Skeletal muscle tissue (tissue), 4 donors: ENCODE results near the gene GATA2. TPM values are rescaled to one million over a fixed set of nuclear protein-coding genes. Genes with fewer than 3 reads are reported as not detected.

Experiments
- H3K27ac ChIP-seq: one replicate; pipeline ENCODE4 v1.7.0; 2013; ENCODE audit warnings: mild to moderate bottlenecking, low read depth, low read length, inconsistent platforms
- H3K27me3 ChIP-seq, 3 donors: one replicate each; pipeline ENCODE4 v1.7.0; 2013; ENCODE audit warnings: low read length in 3 of 3; ENCODE audit not compliant: control insufficient read depth in 3 of 3, insufficient read depth in 3 of 3
- H3K36me3 ChIP-seq, 3 donors: one replicate each; pipeline ENCODE4 v1.7.0; 2013; ENCODE audit warnings: low read length in 3 of 3; ENCODE audit not compliant: control insufficient read depth in 3 of 3, insufficient read depth in 3 of 3
- H3K4me1 ChIP-seq, 3 donors: one replicate each; pipeline ENCODE4 v1.7.0; 2013; ENCODE audit warnings: low read length in 3 of 3, mild to moderate bottlenecking in 3 of 3; ENCODE audit not compliant: control insufficient read depth in 3 of 3, insufficient read depth in 3 of 3
- H3K4me3 ChIP-seq, 3 donors: one replicate each; pipeline ENCODE4 v1.7.0; 2013; ENCODE audit warnings: low read length in 3 of 3
- H3K9ac ChIP-seq, 3 donors: one replicate each; pipeline ENCODE4 v1.7.0; 2013; ENCODE audit warnings: low read length in 3 of 3, mild to moderate bottlenecking in 3 of 3, moderate library complexity in 2 of 3, low read depth in 1 of 3
- H3K9me3 ChIP-seq, 3 donors: one replicate each; pipeline ENCODE4 v1.7.0; 2013; ENCODE audit warnings: low read length in 3 of 3; ENCODE audit not compliant: control insufficient read depth in 3 of 3
- total RNA-seq: library from RNA; depleted of rRNA; stranded (reverse); fragments of >200 nt; gene quantifications from one replicate; pipeline ENCODE4 v1.2.3, GENCODE V29; 2014
- donor health status: Osteomylitis.

GATA2 gene
- total RNA-seq, 1 donor from 2014 or later = 0.52 TPM

GRCh38 chr3:128452678-128453275, 40.2 kb downstream of the GATA2 start:
- Histone ChIP-seq H3K4me3 (no peak overlapping the region), H3K27me3 (peaks cover 6 to 42% (median 33%) of the 10 kb centered on the region in 3 donors), H3K27ac (no peak overlapping the region), H3K4me1 (no peaks in the 10 kb centered on the region), H3K36me3 (no peaks in the 10 kb centered on the region), H3K9ac (no peak overlapping the region), H3K9me3 (no peaks in the 10 kb centered on the region)

GRCh38 chr3:128452120-128452519, 40.9 kb downstream of the GATA2 start:
- peaks cover 6 to 40% (median 33%) of the 10 kb centered on the region in 3 donors for H3K27me3 ChIP-seq
- no peak overlapping the region for H3K4me3 ChIP-seq
- no peaks in the 10 kb centered on the region for H3K9me3 ChIP-seq
- no peaks in the 10 kb centered on the region for H3K36me3 ChIP-seq
- no peaks in the 10 kb centered on the region for H3K4me1 ChIP-seq
- no peak overlapping the region for H3K27ac ChIP-seq
- no peak overlapping the region for H3K9ac ChIP-seq

- H3K9ac ChIP-seq = no peak overlapping the region
- peaks cover 6 to 17% (median 9%) of the 10 kb centered on the region in 3 donors for H3K27me3 ChIP-seq
- no peaks in the 10 kb centered on the region for H3K9me3 ChIP-seq
- H3K27ac ChIP-seq = no peak overlapping the region
- H3K4me3 ChIP-seq = no peak overlapping the region
- H3K4me1 ChIP-seq = no peaks in the 10 kb centered on the region
- no peaks in the 10 kb centered on the region for H3K36me3 ChIP-seq
Measured at GRCh38 chr3:128449111-128449638, 43.8 kb downstream of the GATA2 start.

GRCh38 chr3:128448491-128448890, 44.5 kb downstream of the GATA2 start:
- Histone ChIP-seq H3K36me3 (no peaks in the 10 kb centered on the region), H3K27me3 (peaks cover 6 to 14% (median 13%) of the 10 kb centered on the region in 3 donors), H3K9me3 (no peaks in the 10 kb centered on the region), H3K9ac (no peak overlapping the region), H3K4me3 (no peak overlapping the region), H3K27ac (no peak overlapping the region), H3K4me1 (no peaks in the 10 kb centered on the region)

- Histone ChIP-seq H3K9ac (no peak overlapping the region), H3K9me3 (no peaks in the 10 kb centered on the region), H3K27me3 (peaks cover 6 to 14% (median 10%) of the 10 kb centered on the region in 3 donors), H3K36me3 (no peaks in the 10 kb centered on the region), H3K4me1 (no peaks in the 10 kb centered on the region), H3K4me3 (no peak overlapping the region), H3K27ac (no peak overlapping the region)
Measured at GRCh38 chr3:128447561-128448013, 45.4 kb downstream of the GATA2 start.

- Histone ChIP-seq H3K9ac (no peak overlapping the region), H3K4me3 (no peak overlapping the region), H3K36me3 (no peaks in the 10 kb centered on the region), H3K27me3 (peaks cover 6 to 10% (median 10%) of the 10 kb centered on the region in 3 donors), H3K27ac (no peak overlapping the region), H3K4me1 (no peaks in the 10 kb centered on the region), H3K9me3 (no peaks in the 10 kb centered on the region)
Measured at GRCh38 chr3:128446821-128447220, 46.2 kb downstream of the GATA2 start.

GRCh38 chr3:128445357-128445756, 47.6 kb downstream of the GATA2 start:
- no peak overlapping the region for H3K27ac ChIP-seq

DNA sequence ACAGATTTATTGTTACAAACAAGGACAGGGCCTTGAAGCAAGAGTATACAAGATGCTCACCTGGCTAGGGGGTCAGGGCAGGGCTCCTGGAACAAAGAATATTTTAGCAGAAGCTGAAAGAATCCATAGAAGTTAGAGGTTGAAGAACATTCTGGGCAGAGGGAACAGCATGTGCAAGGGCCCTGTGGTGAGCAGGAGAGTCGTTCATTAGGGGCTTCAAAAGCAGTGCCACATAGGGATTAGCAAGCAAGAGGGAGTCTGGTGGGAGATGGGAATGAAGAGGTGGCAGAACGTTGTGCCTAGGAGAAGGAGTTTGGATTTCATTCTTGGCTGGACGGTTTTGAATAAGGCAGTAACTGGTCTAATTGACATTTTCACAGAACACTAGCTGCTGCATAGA, 49.2 kb downstream of the GATA2 start:
- Histone ChIP-seq H3K4me3 (no peak overlapping the region), H3K9me3 (no peaks in the 10 kb centered on the region), H3K27me3 (peaks cover 8 to 15% (median 11%) of the 10 kb centered on the region in 3 donors), H3K27ac (no peak overlapping the region), H3K36me3 (no peaks in the 10 kb centered on the region), H3K9ac (no peak overlapping the region), H3K4me1 (no peaks in the 10 kb centered on the region)

More at GRCh38 chr3:128445357-128445756, 47.6 kb downstream of the GATA2 start:
- Histone ChIP-seq H3K9ac (no peak overlapping the region), H3K9me3 (no peaks in the 10 kb centered on the region), H3K27me3 (peaks cover 4 to 8% (median 6%) of the 10 kb centered on the region in 3 donors), H3K4me3 (no peak overlapping the region), H3K4me1 (no peaks in the 10 kb centered on the region), H3K36me3 (no peaks in the 10 kb centered on the region)

GRCh38 chr3:128442949-128443348, 50.1 kb downstream of the GATA2 start:
- Histone ChIP-seq H3K36me3 (no peaks in the 10 kb centered on the region), H3K4me1 (no peaks in the 10 kb centered on the region), H3K9me3 (no peaks in the 10 kb centered on the region), H3K4me3 (no peak overlapping the region), H3K27me3 (peaks cover 6 to 18% (median 8%) of the 10 kb centered on the region in 3 donors), H3K27ac (no peak overlapping the region), H3K9ac (no peak overlapping the region)

GRCh38 chr3:128442070-128442469, 50.9 kb downstream of the GATA2 start:
- no peak overlapping the region for H3K4me3 ChIP-seq
- no peak overlapping the region for H3K9ac ChIP-seq
- H3K27ac ChIP-seq = no peak overlapping the region
- H3K4me1 ChIP-seq = no peaks in the 10 kb centered on the region
- no peaks in the 10 kb centered on the region for H3K36me3 ChIP-seq
- H3K27me3 ChIP-seq = peaks cover 6 to 18% (median 8%) of the 10 kb centered on the region in 3 donors
- no peaks in the 10 kb centered on the region for H3K9me3 ChIP-seq
